Inferior parietal cortex (tissue), 1 donor: ENCODE data around the gene MS4A18.
"Not testable (repeated sequence)": the region's sequence is repeated elsewhere in the genome, so short reads cannot be mapped to it uniquely, and the experiment has no call there.

Experiments used
- DNase-seq: peaks from one replicate; pipeline ENCODE4 v3.0.0-alpha.2; 2016; ENCODE audit errors: extremely low spot score

The MS4A18 gene

DNA sequence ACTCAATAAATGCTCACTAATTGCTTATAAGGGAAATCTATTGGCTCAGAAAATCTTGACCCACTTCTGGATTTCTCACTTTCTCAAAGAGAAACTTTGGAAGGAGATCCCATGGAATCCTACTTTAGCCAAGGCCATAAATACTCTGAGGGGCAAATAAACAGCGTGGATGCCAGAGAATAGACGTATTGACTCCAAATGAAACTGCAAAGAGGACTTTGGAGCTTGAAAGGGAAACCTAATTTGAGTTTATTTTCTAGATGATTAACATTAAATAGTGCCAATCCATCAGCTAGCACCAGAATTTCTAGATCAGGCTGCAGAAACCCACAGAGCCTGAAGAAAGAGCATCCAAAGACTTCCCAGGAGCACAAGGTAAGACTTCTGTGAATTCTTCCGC, at the start of gene MS4A18:
TSS of gene MS4A18 (plus strand) at position 301 of the 400 bp plus-strand sequence.
- DNase-seq, result no peak

GRCh38 chr11:60678231-60678630, 46.3 kb upstream of the MS4A18 start:
- not testable (repeated sequence) for DNase-seq

DNA sequence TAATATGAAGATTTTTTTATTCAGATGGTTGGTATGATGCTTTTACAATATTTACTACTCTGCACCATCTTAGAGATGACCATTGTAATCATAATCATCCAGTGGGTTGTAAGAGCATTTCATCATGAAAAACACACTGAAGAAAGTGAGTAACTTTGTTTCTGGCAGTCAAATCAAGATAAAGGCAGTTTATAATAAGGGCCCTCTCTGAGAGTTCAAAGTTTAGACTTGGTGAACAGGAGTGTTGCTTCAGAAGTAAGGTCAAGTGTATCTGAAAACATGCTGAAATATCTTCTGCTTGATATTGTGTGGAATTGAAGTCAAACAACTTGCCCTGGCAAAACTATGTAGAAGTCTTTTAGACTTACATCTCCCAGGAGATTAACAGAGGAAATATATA, 44.6 kb upstream of the MS4A18 start:
- DNase-seq, result no peak

DNA sequence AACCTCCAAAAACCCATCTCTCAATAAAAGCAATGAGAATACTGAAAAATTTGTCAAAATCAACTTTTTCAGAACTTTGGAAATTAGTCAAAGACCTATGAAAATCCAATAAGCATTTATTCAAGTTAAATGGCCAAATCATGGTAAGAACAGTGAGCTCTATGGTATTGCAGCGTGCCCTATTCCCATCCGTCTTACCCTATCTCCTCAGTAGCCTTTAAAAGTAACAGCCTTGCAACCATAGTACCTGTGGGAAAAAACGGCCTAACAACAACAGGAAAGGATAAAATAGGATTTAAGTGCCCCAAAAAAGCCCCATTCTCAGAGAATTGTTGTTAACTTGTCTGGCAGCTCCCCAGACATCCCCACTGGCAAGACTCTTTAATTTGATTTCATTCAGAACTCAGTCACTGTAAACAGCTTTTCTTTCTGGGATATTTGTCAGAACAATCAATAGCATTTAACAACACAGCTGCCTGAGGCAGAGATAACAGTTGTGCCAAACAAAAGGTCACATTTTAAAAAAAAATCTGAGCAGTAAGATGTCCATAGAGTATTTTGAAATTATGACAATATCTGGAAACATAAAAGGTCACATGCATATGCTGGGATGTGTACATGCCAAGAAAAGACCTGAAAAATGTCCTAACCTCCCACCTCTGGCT, 43.9 kb upstream of the MS4A18 start:
- DNase-seq, result no peak

- DNase-seq, result not testable (repeated sequence)
Measured at GRCh38 chr11:60684541-60684848, 40.0 kb upstream of the MS4A18 start.

- no peak for DNase-seq
Measured at GRCh38 chr11:60691661-60692060, 32.9 kb upstream of the MS4A18 start.

DNA sequence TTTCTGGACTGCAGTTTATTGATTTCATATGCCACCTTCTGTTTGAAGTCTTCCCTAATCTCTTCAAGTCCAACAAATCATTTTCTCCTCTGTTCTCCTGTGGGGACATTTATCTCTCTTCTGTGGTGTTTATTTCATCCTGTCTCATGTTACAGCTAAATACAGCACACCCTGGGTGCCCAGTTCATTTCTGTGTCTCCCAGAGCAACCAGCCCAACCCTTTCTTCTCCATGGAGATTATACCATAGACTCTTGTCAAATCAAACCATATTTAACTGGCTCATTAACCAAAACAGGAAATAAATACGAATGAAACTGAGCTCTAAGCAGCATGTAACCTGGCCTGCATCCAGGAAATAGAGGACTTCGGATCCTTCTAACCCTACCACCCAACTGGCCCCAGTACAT, 25.2 kb upstream of the MS4A18 start, which contains the start of gene MS4A8:
TSS of gene MS4A8 (plus strand) at position 329 of the 408 bp plus-strand sequence. CDS start 1,249 bp downstream, outside the sequence.
- no peak for DNase-seq

DNA sequence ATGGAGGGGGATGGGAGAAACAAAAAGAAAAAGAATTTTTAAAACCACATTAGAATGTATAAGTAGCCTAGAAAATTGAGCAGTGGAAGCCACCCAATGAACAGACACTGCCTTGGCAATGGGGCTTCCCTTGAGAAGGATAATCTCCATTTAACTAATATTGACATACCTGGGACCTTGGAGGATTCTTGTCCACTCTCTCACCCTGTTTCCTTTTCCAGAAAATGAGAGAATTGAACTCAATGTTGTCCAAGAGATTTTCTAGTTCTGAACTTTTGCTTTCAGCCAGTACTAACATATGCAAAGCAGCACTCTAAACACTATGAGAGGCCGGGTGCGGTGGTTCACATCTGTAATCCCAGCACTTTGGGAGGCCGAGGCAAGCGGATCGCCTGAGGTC, 24.6 kb upstream of the MS4A18 start:
- no peak for DNase-seq

- no peak for DNase-seq
Measured at GRCh38 chr11:60700689-60701468, 23.6 kb upstream of the MS4A18 start.

DNA sequence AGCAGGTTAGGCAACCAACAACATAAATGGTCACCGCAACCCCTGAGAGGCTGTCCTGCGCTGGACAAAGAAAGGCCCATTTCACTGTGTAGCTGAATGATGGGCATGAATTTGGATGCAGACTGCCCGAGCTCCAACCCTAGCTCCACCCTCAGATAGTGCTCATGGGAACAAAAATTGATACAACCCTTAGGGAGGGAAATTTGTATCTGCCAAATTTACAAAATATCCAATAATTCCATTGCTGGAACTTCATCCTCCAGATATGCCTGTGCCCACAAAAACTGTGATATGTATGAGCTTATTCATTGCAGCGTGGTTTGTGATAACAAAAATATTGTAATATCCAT, 23.1 kb upstream of the MS4A18 start:
- DNase-seq, result no peak

- no peak for DNase-seq
Measured at GRCh38 chr11:60703374-60703773, 21.1 kb upstream of the MS4A18 start.

- DNase-seq, result no peak
Measured at GRCh38 chr11:60705895-60706294, 18.6 kb upstream of the MS4A18 start.

DNA sequence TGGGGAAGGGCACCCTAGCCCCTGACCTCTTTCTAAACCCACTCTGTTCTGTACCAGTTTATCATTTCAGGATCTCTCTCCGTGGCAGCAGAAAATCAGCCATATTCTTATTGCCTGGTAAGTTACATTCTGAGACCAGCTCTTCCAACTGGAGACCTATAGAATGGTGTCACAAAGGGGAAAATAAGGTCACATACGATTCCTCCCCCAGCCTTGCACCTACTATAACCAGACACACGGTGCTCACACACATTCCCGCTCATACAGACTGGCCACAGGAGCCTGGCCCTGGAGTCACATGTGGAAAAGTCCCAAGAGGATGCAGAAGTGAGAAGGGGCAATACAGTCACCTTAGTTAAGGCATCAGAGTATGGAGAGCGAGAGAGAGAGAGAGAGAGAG, 17.6 kb upstream of the MS4A18 start:
- DNase-seq, result no peak

- DNase-seq, result no peak
Measured at GRCh38 chr11:60710482-60710881, 14.0 kb upstream of the MS4A18 start.

DNA sequence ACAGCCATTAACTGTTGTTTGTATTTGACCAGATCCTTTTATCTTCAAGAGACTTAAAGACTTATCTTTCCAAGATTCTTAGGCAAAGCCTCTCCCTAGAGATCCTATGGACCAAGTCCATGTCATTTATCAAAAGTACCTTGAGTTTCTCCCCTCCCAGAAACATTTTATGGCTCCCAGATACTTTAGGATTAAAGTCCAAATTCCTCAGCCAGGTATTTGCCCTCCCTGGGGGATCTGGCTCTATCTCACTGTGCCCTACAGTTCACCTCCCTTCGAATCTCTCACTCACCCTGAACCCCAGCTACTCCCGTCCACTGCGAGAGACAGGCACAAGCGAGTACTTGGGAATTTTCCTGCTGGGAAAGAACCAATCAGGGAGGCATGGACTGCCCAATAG, 13.2 kb upstream of the MS4A18 start:
- DNase-seq, result no peak

DNA sequence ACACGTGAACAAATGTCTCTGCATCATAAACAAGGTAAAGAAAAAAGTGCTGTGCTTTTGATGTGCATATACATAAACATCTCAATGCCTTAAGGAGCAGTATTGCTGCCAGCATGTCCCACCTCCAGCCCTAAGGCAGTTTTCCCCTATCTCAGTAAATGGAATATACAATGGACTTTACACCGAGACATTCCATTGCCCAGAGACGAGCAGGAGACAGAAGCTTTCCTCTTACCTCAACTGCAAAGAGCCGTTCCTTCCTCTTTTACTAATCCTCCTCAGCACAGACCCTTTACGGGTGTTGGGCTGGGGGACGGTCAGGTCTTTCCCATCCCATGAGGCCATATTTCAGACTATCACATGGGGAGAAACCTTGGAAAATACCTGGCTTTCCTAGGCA, 11.1 kb upstream of the MS4A18 start:
- DNase-seq, result not testable (repeated sequence)

- no peak for DNase-seq
Measured at GRCh38 chr11:60717956-60718355, 6.6 kb upstream of the MS4A18 start.

- DNase-seq, result no peak
Measured at GRCh38 chr11:60718524-60719316, 5.8 kb upstream of the MS4A18 start.

DNA sequence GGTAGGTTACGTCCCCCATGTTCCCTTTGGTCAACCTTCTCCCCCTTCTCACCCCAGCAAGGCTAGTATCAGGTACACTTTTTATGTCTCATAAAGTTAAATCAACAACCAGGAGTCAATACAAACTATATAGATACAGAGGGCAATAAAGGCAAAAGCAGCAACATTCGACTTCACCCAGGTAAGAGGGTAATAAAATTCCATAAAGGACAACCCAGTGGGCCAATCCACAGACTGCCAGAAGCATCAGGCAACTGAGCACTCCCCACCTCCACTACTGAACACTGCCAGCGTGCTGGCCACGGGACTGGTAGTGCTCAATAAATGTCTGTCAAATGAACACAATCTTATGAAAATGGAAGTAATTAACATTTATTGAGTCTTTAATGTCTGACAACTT, 5.1 kb upstream of the MS4A18 start:
- DNase-seq, result no peak

DNA sequence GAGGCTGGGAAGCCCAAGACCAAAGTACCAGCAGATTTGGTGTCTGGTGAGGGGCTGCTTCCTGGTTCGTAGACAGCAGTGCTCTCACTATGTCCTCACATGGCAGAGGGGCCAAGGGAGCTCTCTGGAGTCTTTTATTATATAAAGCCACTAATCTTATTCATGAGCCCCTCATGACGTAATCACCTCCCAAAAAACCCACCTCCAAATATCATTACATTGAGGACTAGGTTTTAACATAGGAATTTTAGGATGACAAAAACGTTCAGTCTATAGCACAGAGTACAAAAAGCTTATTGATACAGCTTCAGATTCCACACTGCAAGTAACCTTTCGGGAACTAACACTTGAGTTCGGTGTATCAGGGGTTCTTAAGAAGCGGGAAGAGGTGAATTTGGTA, 4.1 kb upstream of the MS4A18 start:
- DNase-seq, result no peak

- DNase-seq, result no peak
Measured at GRCh38 chr11:60725592-60725991, 1.1 kb downstream of the MS4A18 start.

DNA sequence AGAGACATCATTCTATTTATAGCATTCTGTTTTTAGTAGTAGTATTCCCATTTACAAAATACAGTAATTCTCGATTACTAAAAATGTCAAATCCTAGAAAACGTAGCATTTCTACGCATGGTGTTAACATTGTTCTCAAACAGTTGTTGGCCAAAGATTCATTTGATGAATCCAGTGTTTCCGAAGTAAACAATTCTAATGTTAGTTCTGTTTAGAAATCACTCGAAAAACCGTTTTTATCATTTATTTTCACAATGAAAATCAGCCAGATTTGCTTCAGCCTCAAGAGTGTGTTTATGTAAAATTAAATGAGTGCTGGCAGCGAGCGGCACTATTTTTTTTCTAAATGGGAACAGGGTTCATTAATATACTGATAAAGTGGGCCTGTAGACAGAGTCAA, 7.1 kb downstream of the MS4A18 start:
- DNase-seq, result no peak

- no peak for DNase-seq
Measured at GRCh38 chr11:60734279-60734678, 9.8 kb downstream of the MS4A18 start.
